Heart left ventricle (tissue), 13 donors: ENCODE results near the gene MRPS23.

Source experiments
- POLR2A ChIP-seq, 2 donors: fragments of 450-650 bp; IDR thresholded peaks; one replicate each; pipeline ENCODE4 v1.6.1; 2017; ENCODE audit warnings: antibody characterized with exemption in 2 of 2, mild to moderate bottlenecking in 2 of 2, moderate library complexity in 2 of 2
- TF ChIP-seq, protein P1 (sequence below), 12 donors: fragments of 200-600 bp; sonication (generic) in 4 of 12; IDR thresholded peaks; one replicate each; pipeline versions ENCODE4 v1.5.0 to v1.8.0; 2018 to 2022; ENCODE audit warnings: antibody characterized with exemption in 12 of 12, mild to moderate bottlenecking in 5 of 12
- donor health status: ischemic (EF 13 %, LVEDD 7.1; RV severe dilation, severe dysfunction).
- donor health status: DM: no; HTN: yes; CAD: no.
- donor health status: DM: no; HTN: no; CAD: no.
- donor health status: ischemic (EF 25% LVEDD 6.9; RV normal size, moderate dysfunction).
- donor health status: ischemic (EF 25% LVEDD 5.7; RV mildly dilated, moderate dysfunction).
- donor health status: ischemic (EF 35%, LVEDD 5.7; RV mildly dilated, moderate dysfunction).
- donor health status: nonischemic (EF 11% LVEDD 7.7; RV severe dilation, severe dysfunction).
- donor health status: DM: yes; HTN: yes; CAD: no.
- donor health status: PGD.
- donor health status: ischemic (EF 29% LVEDD 5.4; RV normal size, mild dysfunction).
- donor health status: nonischemic (EF 23%, LVEDD 6.1; RV moderate dilation, normal function).

DNA sequence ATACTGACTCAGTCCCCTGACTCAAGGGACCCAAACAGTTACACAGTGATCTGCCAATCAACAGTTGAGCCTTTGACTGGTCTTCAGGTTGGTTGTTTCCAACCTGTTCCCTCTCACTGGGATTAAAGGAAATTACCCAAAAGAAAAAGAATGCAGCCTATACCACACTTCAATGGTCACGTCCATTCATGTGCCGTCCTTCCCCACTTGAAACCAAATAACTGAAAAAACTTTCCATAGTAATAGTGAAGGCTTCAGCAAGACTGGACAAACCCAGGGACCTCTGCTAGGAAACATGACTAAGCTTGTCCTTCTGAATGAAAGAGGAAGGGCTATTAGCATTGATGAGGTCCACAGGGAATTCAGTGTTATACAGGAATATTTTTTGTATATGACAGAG lies 30.6 kb downstream of the MRPS23 start:
- TF ChIP-seq, protein P1, sequence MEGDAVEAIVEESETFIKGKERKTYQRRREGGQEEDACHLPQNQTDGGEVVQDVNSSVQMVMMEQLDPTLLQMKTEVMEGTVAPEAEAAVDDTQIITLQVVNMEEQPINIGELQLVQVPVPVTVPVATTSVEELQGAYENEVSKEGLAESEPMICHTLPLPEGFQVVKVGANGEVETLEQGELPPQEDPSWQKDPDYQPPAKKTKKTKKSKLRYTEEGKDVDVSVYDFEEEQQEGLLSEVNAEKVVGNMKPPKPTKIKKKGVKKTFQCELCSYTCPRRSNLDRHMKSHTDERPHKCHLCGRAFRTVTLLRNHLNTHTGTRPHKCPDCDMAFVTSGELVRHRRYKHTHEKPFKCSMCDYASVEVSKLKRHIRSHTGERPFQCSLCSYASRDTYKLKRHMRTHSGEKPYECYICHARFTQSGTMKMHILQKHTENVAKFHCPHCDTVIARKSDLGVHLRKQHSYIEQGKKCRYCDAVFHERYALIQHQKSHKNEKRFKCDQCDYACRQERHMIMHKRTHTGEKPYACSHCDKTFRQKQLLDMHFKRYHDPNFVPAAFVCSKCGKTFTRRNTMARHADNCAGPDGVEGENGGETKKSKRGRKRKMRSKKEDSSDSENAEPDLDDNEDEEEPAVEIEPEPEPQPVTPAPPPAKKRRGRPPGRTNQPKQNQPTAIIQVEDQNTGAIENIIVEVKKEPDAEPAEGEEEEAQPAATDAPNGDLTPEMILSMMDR (IDR thresholded peaks at IDR 0.05) = no peak
- TF ChIP-seq POLR2A (IDR thresholded peaks at IDR 0.05) = no peak
